Natural killer cell (primary cell): ENCODE data around the gene CEP78. TPM values are rescaled to one million over a fixed set of nuclear protein-coding genes. Genes with fewer than 3 reads are reported as not detected.
A peak's percentile ranks its signal among the peaks of the same experiment; 100 is the strongest.

Source experiments
- ATAC-seq, 3 donors: fragments of 150-1000 bp in 2 of 3; fragments of 200-7000 bp in 1 of 3; cut with Tn5 transposase; 1 replicate in 1 of 3; 2 replicates in 2 of 3; pipeline ENCODE4 v1.10.0; 2021; ENCODE audit warnings: mild to moderate bottlenecking in 2 of 3, moderate library complexity in 2 of 3
- DNase-seq, 2 donors: peaks; one replicate each; pipeline versions ENCODE4 v3.0.0 to v3.0.0-alpha.2; 2013 to 2021; ENCODE audit warnings: mixed read lengths in 1 of 2
- H3K27ac ChIP-seq: one replicate; pipeline ENCODE4 v1.5.1; 2013; ENCODE audit warnings: mild to moderate bottlenecking, low read length
- H3K27me3 ChIP-seq: one replicate; pipeline ENCODE4 v1.6.1; 2013; ENCODE audit warnings: low read length; ENCODE audit not compliant: control insufficient read depth, insufficient read depth
- H3K36me3 ChIP-seq: one replicate; pipeline ENCODE4 v1.6.1; 2013; ENCODE audit warnings: low read length; ENCODE audit not compliant: control insufficient read depth, insufficient read depth
- H3K4me1 ChIP-seq: one replicate; pipeline ENCODE4 v1.6.1; 2013; ENCODE audit warnings: low read length; ENCODE audit not compliant: control insufficient read depth, insufficient read depth
- H3K4me3 ChIP-seq: one replicate; pipeline ENCODE4 v1.5.1; 2013; ENCODE audit warnings: low read length
- H3K9me3 ChIP-seq: one replicate; pipeline ENCODE4 v1.6.1; 2013; ENCODE audit warnings: low read length; ENCODE audit not compliant: control insufficient read depth, insufficient read depth
- H3K27ac Mint-ChIP-seq, 2 donors: one replicate each; pipeline ENCODE4 v1.8.0; 2022; ENCODE audit warnings: mild to moderate bottlenecking in 2 of 2, mixed read lengths in 2 of 2, moderate library complexity in 1 of 2
- H3K27me3 Mint-ChIP-seq, 2 donors: one replicate each; pipeline ENCODE4 v1.8.0; 2022; ENCODE audit warnings: low read depth in 2 of 2, mixed read lengths in 2 of 2
- H3K36me3 Mint-ChIP-seq: one replicate; pipeline ENCODE4 v1.8.0; 2022; ENCODE audit warnings: mixed read lengths
- H3K4me1 Mint-ChIP-seq, 2 donors: one replicate each; pipeline ENCODE4 v1.8.0; 2022; ENCODE audit warnings: mixed read lengths in 2 of 2
- H3K4me3 Mint-ChIP-seq: one replicate; pipeline ENCODE4 v1.8.0; 2022; ENCODE audit warnings: mild to moderate bottlenecking, moderate library complexity, mixed read lengths
- H3K9me3 Mint-ChIP-seq, 2 donors: one replicate each; pipeline ENCODE4 v1.8.0; 2022; ENCODE audit warnings: mixed read lengths in 2 of 2
- WGBS: methylation state at CpG from one replicate; pipeline ENCODE4 v1.1.7; 2013; ENCODE audit warnings: missing lambda C conversion rate; ENCODE audit not compliant: insufficient coverage; 5-methylcytosine and 5-hydroxymethylcytosine counted together
- intact Hi-C: fragments of 100-400 bp; cut with micrococcal nuclease; formaldehyde crosslinking; loops from one replicate; pipeline ENCODE4 v1.14.2; 2022
- total RNA-seq, 4 donors: library from RNA; stranded (reverse); fragments of 120-200 nt in 1 of 4; gene quantifications; one replicate each; pipeline versions ENCODE4 v1.2.3 to v1.2.4, GENCODE V29; 2013 to 2022
- TF ChIP-seq, protein P1 (sequence below): fragments of 200-600 bp; IDR thresholded peaks from one replicate; pipeline ENCODE4 v1.8.0; 2022; ENCODE audit warnings: antibody characterized with exemption

CEP78 gene
- total RNA-seq, 3 donors from 2014 or later (not counting 1 experiment from before 2014, with no cell fraction given), result 204 to 304 (median 253) TPM

DNA sequence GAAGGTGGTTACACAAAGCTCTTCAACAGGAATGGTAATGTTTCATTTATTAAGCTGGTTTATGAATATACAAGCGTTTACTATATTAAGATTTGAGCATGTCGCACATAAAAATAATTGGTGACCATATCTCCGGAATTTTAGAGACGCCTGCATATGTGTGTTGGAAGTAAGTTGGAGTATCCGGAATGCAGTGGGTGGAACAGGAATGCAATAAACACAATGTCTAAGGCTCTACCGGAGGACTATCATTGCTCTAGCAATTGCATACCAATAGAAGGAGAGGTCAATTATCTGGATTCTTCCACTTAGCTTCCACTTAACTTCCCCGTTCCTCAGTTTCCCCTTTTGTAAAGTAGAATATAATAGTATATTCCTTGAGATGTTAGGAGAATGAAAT lies 1.1 kb upstream of the CEP78 start:
- Mint-ChIP-seq H3K4me3 (peak overlapping the region; percentile 91), H3K4me1 (peaks cover 32 to 37% of the 10 kb centered on the region in 2 donors), H3K27me3 (no peaks in the 10 kb centered on the region), H3K9me3 (no peaks in the 10 kb centered on the region), H3K36me3 (no peaks in the 10 kb centered on the region), H3K27ac (peak overlapping the region in 1 of 2 donors; percentile 98)
- WGBS, result 98% methylated on average over 6 of the region's 7 CpGs
- intact Hi-C loops, result no loop called here
- no peaks in the 10 kb centered on the region for H3K36me3 ChIP-seq
- TF ChIP-seq, protein P1, sequence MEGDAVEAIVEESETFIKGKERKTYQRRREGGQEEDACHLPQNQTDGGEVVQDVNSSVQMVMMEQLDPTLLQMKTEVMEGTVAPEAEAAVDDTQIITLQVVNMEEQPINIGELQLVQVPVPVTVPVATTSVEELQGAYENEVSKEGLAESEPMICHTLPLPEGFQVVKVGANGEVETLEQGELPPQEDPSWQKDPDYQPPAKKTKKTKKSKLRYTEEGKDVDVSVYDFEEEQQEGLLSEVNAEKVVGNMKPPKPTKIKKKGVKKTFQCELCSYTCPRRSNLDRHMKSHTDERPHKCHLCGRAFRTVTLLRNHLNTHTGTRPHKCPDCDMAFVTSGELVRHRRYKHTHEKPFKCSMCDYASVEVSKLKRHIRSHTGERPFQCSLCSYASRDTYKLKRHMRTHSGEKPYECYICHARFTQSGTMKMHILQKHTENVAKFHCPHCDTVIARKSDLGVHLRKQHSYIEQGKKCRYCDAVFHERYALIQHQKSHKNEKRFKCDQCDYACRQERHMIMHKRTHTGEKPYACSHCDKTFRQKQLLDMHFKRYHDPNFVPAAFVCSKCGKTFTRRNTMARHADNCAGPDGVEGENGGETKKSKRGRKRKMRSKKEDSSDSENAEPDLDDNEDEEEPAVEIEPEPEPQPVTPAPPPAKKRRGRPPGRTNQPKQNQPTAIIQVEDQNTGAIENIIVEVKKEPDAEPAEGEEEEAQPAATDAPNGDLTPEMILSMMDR, result no peak
- ATAC-seq, result no peak
- no peak overlapping the region for H3K4me3 ChIP-seq
- DNase-seq, result no peak
- no peaks in the 10 kb centered on the region for H3K9me3 ChIP-seq
- H3K4me1 ChIP-seq, result peaks cover 37% of the 10 kb centered on the region
- no peak overlapping the region for H3K27ac ChIP-seq
- no peaks in the 10 kb centered on the region for H3K27me3 ChIP-seq

DNA sequence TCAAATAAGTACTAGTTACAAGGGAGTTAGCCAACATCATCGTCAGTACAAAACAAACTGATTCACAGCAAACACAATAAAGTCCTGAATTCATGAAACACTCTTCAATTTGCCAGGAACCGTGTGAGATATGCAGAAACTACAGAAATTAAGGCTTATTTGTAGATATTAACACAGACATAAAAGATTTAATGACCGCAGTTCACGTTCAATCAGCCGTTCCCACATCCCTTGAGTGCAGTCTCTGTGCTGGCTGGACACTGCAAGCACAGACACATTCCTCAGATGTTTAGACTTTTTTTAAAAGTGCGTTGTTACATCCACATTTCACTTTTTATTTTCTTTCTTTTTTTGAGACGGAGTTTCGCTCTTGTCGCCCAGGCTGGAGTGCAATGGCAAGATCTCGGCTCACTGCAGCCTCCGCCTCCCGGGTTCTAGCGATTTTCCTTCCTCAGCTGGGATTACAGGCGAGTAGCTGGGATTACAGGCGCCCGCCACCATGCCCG lies 566 bp upstream of the CEP78 start:
- 2% methylated on average over 16 of the region's 17 CpGs for WGBS
- Histone ChIP-seq H3K36me3 (peaks cover 3% of the 10 kb centered on the region), H3K27ac (peak overlapping the region; percentile 88), H3K27me3 (no peaks in the 10 kb centered on the region), H3K9me3 (no peaks in the 10 kb centered on the region), H3K4me3 (peak overlapping the region; percentile 96), H3K4me1 (peaks cover 38% of the 10 kb centered on the region)
- Mint-ChIP-seq H3K36me3 (peaks cover 3% of the 10 kb centered on the region), H3K27me3 (no peaks in the 10 kb centered on the region), H3K9me3 (no peaks in the 10 kb centered on the region), H3K4me3 (peak overlapping the region; percentile 91), H3K4me1 (peaks cover 37 to 42% of the 10 kb centered on the region in 2 donors), H3K27ac (peak overlapping the region in 1 of 2 donors; percentile 98)
- intact Hi-C loops, result no loop called here
- TF ChIP-seq, protein P1, result no peak
- DNase-seq, result peak in 1 of 2 donors; percentile 29
- no peak for ATAC-seq

DNA sequence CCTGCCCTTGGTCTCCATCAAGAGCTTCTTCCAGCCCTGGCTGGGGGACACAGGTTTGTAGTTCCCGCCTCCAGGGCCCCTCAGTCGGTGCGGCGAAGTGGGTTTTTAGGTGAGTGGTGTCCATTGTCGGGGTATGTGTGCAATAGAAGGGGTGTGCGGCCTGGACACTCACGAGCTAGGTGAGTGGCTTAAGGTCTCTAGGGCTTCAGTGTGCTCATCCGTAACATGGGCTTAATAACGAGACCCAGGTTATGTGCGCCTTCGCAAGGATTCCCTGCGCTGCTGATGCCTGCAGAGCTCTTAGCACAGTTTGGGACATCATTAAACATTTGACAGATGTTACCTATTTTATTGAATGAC lies 656 bp downstream of the CEP78 start:
- peak in 1 of 3 donors; percentile 0 for ATAC-seq
- no peaks in the 10 kb centered on the region for H3K9me3 Mint-ChIP-seq
- Histone ChIP-seq H3K9me3 (no peaks in the 10 kb centered on the region), H3K36me3 (peaks cover 10% of the 10 kb centered on the region), H3K4me3 (peak overlapping the region; percentile 96), H3K27me3 (no peaks in the 10 kb centered on the region), H3K27ac (peak overlapping the region; percentile 88), H3K4me1 (peaks cover 44% of the 10 kb centered on the region)
- DNase-seq, result no peak
- no peaks in the 10 kb centered on the region for H3K27me3 Mint-ChIP-seq
- TF ChIP-seq, protein P1, result no peak
- intact Hi-C loops, result loop anchor here (1.0 kb wide), 1 partner anchor 26 kb away; no protein-coding TSS in a partner anchor
- H3K4me3 Mint-ChIP-seq, result peak overlapping the region; percentile 91
- WGBS, result 8% methylated on average over 12 of the region's 12 CpGs
- H3K36me3 Mint-ChIP-seq, result peaks cover 7% of the 10 kb centered on the region
- H3K4me1 Mint-ChIP-seq, result peaks cover 49 to 54% of the 10 kb centered on the region in 2 donors
- peak overlapping the region in 1 of 2 donors; percentile 98 for H3K27ac Mint-ChIP-seq
